HG03342 (cell line): ENCODE results near the gene AKR7A2.

ENCODE experiments used
- ATAC-seq: cut with Tn5 transposase; IDR thresholded peaks from one replicate; pipeline ENCODE4 v1.9.1; 2021; ENCODE audit warnings: mild to moderate bottlenecking, moderate library complexity; ENCODE audit not compliant: unreplicated experiment

The AKR7A2 gene

GRCh38 chr1:19311931-19312781 lies at the start of gene AKR7A2, which contains the start of gene SLC66A1:
Gene AKR7A2 (minus strand): TSS chr1:19312144. CDS start chr1:19312124, 20 bp downstream.
Gene SLC66A1 (plus strand): TSS chr1:19312326. CDS start chr1:19317678, 5,352 bp downstream.
- ATAC-seq, result peak; percentile 69

GRCh38 chr1:19360843-19361610 lies 49.1 kb upstream of the AKR7A2 start:
- no peak for ATAC-seq

GRCh38 chr1:19360432-19360831 lies 48.5 kb upstream of the AKR7A2 start:
- ATAC-seq, result no peak

- no peak for ATAC-seq
Measured at GRCh38 chr1:19360016-19360415, 48.1 kb upstream of the AKR7A2 start.

GRCh38 chr1:19359357-19359756 lies 47.4 kb upstream of the AKR7A2 start:
- no peak for ATAC-seq

GRCh38 chr1:19358710-19359109 lies 46.8 kb upstream of the AKR7A2 start:
- ATAC-seq, result no peak

- ATAC-seq, result no peak
Measured at GRCh38 chr1:19357299-19357986, 45.5 kb upstream of the AKR7A2 start.

GRCh38 chr1:19356266-19356665 lies 44.3 kb upstream of the AKR7A2 start:
- no peak for ATAC-seq

- ATAC-seq, result no peak
Measured at GRCh38 chr1:19354531-19354981, 42.6 kb upstream of the AKR7A2 start.

- no peak for ATAC-seq
Measured at GRCh38 chr1:19353596-19353995, 41.7 kb upstream of the AKR7A2 start.

- ATAC-seq, result no peak
Measured at GRCh38 chr1:19352839-19353238, 40.9 kb upstream of the AKR7A2 start.

- ATAC-seq, result no peak
Measured at GRCh38 chr1:19351873-19352272, 39.9 kb upstream of the AKR7A2 start.

GRCh38 chr1:19350566-19350965 lies 38.6 kb upstream of the AKR7A2 start:
- ATAC-seq, result no peak

- no peak for ATAC-seq
Measured at GRCh38 chr1:19349999-19350398, 38.1 kb upstream of the AKR7A2 start.

- no peak for ATAC-seq
Measured at GRCh38 chr1:19348441-19349198, 36.7 kb upstream of the AKR7A2 start.

- no peak for ATAC-seq
Measured at GRCh38 chr1:19347533-19348172, 35.7 kb upstream of the AKR7A2 start.

GRCh38 chr1:19346026-19346425 lies 34.1 kb upstream of the AKR7A2 start:
- ATAC-seq, result no peak

GRCh38 chr1:19345391-19345790 lies 33.4 kb upstream of the AKR7A2 start:
- ATAC-seq, result no peak

GRCh38 chr1:19344831-19345230 lies 32.9 kb upstream of the AKR7A2 start:
- ATAC-seq, result no peak

- no peak for ATAC-seq
Measured at GRCh38 chr1:19344372-19344810, 32.4 kb upstream of the AKR7A2 start.
